AG09309 (cell line): ENCODE results near the gene SRP14.
"Not testable (repeated sequence)": the region's sequence is repeated elsewhere in the genome, so short reads cannot be mapped to it uniquely, and the experiment has no call there.

Experiments used
- DNase-seq: peaks from one replicate; pipeline ENCODE4 v3.0.0-alpha.2; 2010; ENCODE audit warnings: low read depth
- H3K4me3 ChIP-seq: 2 replicates; pipeline ENCODE4 v1.5.1; 2011; ENCODE audit warnings: mild to moderate bottlenecking, low read depth, low read length, moderate library complexity; ENCODE audit not compliant: control insufficient read depth
- CTCF ChIP-seq: IDR thresholded peaks from 2 replicates; pipeline ENCODE4 v1.5.1; 2011; ENCODE audit warnings: mild to moderate bottlenecking, low read depth, low read length, inconsistent platforms; ENCODE audit not compliant: insufficient read depth, control insufficient read depth; ENCODE audit errors: missing control alignments

The SRP14 gene

GRCh38 chr15:40042791-40043320 is 3.9 kb upstream of the SRP14 start:
- no peak for TF ChIP-seq CTCF
- DNase-seq = no peak
- no peak overlapping the region for H3K4me3 ChIP-seq

GRCh38 chr15:40040770-40041169 is 1.8 kb upstream of the SRP14 start:
- no peak for TF ChIP-seq CTCF
- no peak for DNase-seq
- no peak overlapping the region for H3K4me3 ChIP-seq

- DNase-seq = no peak
- no peak overlapping the region for H3K4me3 ChIP-seq
- no peak for TF ChIP-seq CTCF
Measured at GRCh38 chr15:40040293-40040635, 1.3 kb upstream of the SRP14 start.

GRCh38 chr15:40038275-40038637 is 725 bp downstream of the SRP14 start:
- no peak for DNase-seq

GRCh38 chr15:40037721-40038120 is 1.3 kb downstream of the SRP14 start:
- peak overlapping the region; percentile 66 for H3K4me3 ChIP-seq
- DNase-seq = no peak
- no peak for TF ChIP-seq CTCF

More at GRCh38 chr15:40038275-40038637, 725 bp downstream of the SRP14 start:
- no peak for TF ChIP-seq CTCF
- H3K4me3 ChIP-seq = peak overlapping the region; percentile 66

GRCh38 chr15:40035182-40035581 is 3.8 kb downstream of the SRP14 start:
- not testable (repeated sequence) for H3K4me3 ChIP-seq, DNase-seq

GRCh38 chr15:40034186-40034946 is 4.6 kb downstream of the SRP14 start:
- DNase-seq = no peak

More at GRCh38 chr15:40034186-40034946, 4.6 kb downstream of the SRP14 start:
- TF ChIP-seq CTCF = no peak
- H3K4me3 ChIP-seq = no peak overlapping the region
